Germinal center (tissue), 1 donor: Measurements from ENCODE around the gene CMIP.
"Not testable (repeated sequence)": the region's sequence is repeated elsewhere in the genome, so short reads cannot be mapped to it uniquely, and the experiment has no call there.

ENCODE experiments used
- DNase-seq: peaks from one replicate; pipeline ENCODE4 v3.0.0; 2012; ENCODE audit warnings: mixed read lengths, low spot score

Gene CMIP

GRCh38 chr16:81421536-81421935 is 23.1 kb upstream of the CMIP start:
- no peak for DNase-seq

- DNase-seq, result not testable (repeated sequence)
Measured at GRCh38 chr16:81422153-81422552, 22.5 kb upstream of the CMIP start.

DNA sequence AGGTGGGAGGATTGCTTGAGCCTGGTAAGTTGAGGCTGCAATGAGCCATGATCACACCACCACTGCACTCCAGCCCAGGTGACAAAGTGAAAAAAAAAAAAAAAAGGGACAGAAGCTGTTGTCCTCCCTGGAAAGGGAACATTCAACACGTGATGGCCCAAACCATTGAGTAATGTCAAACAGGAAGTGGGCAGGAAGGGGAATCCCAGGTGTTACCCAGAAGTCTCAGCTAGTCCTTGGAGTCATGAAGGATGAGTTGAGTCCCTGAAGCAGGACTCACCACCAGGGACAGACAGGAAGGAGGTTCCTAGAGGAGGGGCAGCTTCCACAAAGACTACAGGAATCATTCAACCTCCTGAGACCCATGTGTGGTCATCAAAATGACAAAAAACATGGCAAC is 19.8 kb upstream of the CMIP start:
- DNase-seq, result no peak

DNA sequence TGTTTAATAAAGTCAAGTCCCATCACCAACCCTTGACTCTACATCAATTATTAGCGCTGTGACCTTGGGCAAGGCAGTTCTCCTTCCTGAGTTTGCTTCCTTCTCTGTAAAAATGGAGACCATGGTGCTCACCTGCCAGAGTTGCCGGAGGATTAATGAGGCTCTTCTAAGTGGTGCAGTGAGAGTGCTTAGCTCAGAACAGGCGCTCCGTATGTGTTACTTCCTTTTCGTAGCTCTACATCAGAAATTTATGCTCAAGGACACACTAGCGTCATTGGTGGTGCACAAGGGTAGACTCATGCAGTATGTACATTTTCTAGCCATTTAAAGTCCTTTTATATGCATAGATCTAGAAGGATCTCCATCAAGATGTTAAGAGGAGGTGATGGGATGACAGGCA is 17.4 kb upstream of the CMIP start:
- no peak for DNase-seq

DNA sequence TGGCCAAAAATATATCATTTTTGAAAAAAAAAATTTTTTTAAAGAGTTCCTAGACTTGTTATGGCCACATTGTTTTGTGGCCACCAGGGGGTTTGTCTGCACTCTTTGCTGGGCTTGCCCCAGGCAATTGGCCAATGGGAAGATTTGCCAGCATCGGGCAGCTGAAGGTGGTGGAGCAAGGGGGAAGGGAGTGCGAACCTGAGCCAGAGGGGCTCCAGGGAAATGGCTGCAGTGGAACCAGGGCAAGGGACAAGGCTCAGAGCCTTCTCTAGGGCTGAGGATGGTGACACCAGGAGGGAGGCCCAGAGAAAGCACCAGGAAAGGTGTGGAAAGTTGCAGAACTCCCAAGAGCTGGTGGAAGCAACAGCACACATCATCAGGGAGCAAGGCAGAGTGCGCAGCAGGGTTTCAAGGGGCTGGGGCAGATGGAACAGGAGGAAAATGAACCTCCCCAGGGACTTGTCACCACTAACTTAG is 15.5 kb upstream of the CMIP start:
- DNase-seq, result peak; percentile 64

DNA sequence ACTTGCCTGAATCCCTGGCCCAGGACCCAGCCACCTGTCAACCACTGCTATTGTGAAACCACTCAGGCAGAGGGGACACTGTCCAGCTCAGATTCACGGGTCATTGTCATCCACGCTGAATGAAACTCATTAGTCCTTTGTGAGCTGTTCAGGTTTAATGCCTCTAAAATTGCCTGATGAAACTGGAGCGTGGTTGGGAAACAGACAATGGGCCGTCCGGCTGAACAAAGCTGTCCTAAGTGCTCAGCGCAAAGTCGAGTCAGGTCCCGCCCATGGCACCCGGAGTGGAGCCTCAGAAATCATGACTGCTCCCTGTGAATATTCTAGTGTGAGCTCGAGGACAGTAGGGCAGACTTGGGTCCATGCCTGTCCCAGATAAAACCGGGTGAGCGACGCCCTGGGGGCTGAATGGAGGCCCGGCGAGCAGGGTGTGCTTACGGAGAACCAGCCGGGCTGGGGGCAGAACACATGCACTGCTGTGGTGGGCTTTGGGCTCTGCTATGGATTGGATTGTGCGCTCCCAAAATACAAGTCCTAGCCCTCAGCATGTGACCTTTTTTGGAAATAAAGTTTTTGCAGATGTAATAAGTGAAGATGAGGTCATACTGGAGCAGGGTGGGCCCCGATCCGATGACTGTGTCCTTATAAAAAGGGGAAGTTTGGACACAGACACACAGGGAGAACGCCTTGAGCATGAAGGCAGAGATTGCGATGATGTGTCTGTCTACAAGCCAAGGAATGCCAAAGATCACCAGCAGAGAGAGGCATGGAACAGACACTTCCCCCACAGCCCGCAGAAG is 12.9 kb upstream of the CMIP start:
- DNase-seq, result no peak

DNA sequence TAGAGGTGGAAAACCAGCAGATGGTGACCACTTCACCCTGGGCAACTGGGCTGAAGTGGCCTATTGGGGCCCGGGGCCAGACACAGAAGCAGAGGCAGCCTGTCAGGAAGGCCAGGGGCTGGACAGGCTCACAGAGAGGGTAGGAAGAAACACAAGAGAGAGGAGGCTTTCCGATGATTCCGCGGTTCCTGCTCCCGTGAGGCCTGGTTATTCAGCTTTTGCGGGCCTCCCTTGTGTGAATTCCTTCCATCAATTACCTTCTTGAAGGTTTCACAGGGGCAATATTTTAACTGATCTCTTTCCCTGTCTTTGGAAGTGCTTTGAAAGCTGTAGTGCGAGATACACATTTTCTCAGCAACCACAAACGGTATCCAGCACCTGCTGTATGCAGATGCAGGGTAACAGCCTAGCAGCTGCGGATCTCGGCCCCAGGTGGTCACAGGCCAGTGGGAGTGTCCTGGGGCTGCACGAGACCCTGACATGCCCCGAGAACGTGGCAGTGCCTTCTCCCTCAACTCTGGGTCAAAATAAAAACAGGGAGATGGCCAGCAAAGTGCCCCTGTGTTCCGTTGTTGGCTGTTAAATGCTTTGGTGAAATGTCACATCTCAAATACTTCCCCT is 11.6 kb upstream of the CMIP start:
- DNase-seq, result no peak

GRCh38 chr16:81435103-81435502 is 9.5 kb upstream of the CMIP start:
- DNase-seq, result no peak

GRCh38 chr16:81435567-81435966 is 9.0 kb upstream of the CMIP start:
- DNase-seq, result no peak

- no peak for DNase-seq
Measured at GRCh38 chr16:81436386-81436785, 8.2 kb upstream of the CMIP start.

GRCh38 chr16:81437865-81438264 is 6.7 kb upstream of the CMIP start:
- DNase-seq, result no peak

DNA sequence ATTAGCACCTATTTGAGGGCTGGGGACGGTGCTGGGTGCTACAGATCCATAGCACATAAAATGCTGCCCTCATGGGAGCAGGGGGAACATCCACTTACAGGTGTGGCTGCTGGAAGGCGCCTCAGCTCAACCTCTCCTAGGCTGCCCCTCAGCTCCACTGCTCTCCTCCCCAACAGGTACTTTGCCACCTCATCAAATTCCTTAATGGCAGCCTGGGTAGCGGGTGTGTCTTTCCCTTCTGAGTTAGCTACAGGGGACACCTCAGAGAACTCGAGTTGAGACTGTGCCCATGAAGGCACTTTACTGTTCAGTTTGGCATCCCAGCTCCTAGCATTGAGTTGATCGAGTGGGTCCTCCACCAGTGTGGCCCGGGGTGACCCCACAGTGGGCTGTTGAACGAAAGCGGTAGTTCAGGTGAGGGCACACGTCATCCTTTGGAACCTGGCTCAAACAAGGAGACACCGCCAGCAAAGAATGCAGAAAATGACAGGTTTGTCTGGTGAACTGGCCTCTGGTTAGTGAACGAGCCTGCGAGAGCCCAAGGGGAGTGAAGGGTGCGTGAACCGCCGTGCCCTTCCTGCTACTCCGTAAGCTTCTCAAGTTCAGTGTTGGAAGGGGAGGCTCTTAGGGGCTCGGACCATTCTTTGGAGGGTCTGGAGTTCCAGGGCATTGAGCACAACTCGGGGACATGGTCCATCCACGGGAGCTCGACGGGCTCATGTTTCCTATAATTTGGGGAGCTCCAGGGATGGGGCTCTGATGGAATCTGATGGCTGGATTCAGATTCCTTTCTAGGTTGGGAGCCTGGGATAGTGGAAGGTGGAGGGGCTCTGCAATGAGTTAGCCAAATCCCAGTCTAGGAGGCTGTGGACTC is 3.5 kb upstream of the CMIP start:
- DNase-seq, result no peak

DNA sequence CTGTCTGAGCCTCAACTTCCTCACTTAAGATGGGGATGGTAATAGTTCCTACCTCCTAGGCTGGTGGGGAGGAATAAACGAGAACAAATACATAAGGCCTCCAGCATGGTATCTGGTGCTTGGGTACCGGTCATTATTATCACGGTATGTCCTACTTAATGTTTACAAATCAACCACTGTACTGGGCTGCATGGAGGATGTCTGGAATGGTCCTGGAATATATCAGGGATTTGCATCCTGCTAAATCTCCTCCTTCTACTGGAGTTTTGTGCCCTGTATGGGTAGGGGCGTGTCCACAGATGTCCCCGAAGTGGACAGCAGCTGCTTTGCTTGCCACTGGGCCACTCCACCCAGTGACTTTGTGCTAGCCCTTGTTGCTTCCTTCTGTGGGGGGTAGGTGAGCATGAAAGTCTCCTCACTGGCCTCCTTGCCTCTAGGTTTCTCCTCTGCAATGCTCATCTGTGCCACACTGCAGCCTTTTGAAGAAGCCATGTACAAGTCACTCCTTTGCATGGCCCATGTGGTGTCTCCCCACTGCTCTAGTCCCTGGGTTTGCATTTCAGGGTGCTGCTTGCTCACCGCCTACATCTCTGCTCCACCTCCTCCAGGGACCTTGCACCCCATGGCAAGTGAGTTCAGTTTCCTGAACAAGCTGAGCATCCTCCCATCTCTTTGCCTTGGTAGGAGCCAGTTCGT is 2.2 kb upstream of the CMIP start:
- no peak for DNase-seq

DNA sequence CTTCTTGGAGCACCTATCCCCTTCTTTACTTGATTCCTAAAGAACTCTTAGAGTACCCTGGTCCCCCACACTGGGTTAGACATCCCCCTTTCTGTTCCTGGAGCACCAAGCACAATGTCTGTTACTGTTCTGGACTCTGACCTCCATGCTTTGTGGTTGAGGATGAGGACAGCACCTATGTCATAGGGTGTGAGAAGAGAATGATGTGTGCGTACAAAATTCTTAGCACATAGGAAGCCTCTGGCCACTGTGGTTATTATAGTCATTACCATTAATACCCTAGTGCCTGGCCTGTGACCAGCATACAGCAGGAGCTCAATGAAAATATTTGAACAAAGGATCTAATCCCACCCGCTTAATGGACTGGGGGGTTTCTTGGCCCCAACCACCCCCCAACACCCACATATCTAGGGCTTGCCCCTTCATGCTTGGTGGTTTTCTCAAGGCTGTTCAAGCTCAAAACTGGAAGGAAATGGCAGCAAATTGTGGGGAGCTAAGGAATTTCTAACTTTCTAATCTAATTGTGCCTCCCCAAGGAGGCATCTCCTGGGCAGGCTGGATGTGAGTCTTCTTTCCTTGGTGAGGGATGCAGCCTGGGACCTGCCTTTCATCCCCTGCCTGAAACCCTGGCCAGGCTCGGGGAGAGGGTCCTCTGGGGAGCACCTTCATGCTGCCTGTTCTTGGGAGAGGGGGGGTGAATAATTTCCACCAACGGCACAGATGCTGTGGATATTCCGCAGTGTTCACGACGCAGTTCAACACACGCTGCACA is 1.5 kb upstream of the CMIP start:
- DNase-seq, result no peak

DNA sequence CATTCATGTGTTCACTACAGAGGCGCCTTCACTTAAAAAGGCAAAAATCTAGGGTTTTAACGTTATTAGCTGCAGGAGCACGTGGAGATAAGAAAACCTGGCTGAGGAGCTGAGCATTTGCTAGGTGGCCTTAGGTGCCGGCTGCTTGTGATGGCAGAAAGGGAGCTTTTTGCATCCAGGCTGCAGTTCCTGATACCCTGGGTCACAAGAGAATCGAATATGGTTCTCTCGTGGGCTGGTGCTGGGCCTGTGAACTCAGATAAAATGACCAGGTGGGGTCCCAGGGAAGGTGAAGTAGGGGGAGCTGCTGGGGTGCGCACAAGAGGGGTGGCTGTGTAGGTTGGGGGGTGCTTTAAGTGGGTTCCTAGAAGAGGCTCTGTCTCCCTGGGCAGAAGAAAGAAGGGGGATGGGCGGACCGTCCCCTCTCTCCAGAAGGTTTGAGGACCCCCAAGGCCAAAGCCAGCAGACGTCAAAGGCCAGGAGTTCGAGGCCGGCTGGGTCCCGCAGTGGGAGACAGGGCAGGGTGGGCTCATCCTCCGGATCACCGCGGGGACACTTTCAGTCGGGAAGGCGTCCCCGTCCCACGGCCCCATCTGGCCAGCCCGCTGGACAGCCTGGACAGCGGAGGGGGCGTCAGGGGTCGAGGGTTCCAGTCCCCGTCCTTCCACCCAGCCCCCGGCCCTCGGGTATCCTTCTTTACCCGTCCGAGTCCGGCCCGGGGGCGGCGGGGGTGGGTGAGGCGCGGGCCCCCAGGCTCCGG is 740 bp upstream of the CMIP start:
- no peak for DNase-seq

- DNase-seq, result peak; percentile 73
Measured at GRCh38 chr16:81445143-81445961, 744 bp downstream of the CMIP start.

- DNase-seq, result no peak
Measured at GRCh38 chr16:81445966-81446906, 1.6 kb downstream of the CMIP start.

DNA sequence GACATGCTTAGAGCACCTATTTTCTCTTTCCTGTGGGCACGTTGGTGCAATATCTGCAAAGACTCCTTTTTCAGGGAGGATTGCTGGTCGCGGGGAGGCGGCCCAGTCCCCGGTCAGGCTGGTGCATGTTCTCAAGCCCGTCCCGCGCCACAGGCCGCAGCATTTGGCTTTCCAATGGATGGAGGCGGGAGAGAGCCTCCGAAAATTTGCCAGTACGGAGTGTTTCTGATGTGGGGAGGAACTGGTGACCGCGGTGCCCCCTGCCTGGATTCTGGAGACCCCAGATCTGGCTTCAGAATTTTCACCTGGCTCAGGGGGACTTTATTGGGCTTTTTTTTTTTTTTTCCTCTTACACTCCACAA is 2.3 kb downstream of the CMIP start:
- DNase-seq, result no peak
